CD4-positive, alpha-beta T cell (primary cell): ENCODE data around the gene NKX1-2. TPM values are rescaled to one million over a fixed set of nuclear protein-coding genes. Genes with fewer than 3 reads are reported as not detected.

ENCODE experiments used
- ATAC-seq: fragments of 200-7000 bp; cut with Tn5 transposase; one replicate; pipeline ENCODE4 v1.10.0; 2022; ENCODE audit warnings: mild to moderate bottlenecking; ENCODE audit not compliant: poor library complexity
- CTCF ChIA-PET: fragments of 350-600 bp; sonication (Branson Sonifier 250); formaldehyde crosslinking; loops from one replicate; lab custom pipeline; 2021; ENCODE audit warnings: antibody characterized with exemption, inconsistent platforms; lab: Charles Lee
- POLR2A ChIA-PET: fragments of 350-600 bp; sonication (Branson Sonifier 250); formaldehyde crosslinking; loops from one replicate; lab custom pipeline; 2021; ENCODE audit warnings: antibody characterized with exemption, inconsistent platforms; lab: Charles Lee
- DNase-seq, 14 experiments: peaks; one replicate each; pipeline ENCODE4 v3.0.0-alpha.2; 2013 to 2020; ENCODE audit warnings: mixed read lengths in 2 of 14
- H3K27ac ChIP-seq, 2 donors: one replicate each; pipeline versions ENCODE4 v1.5.1 to v1.7.0; 2013; ENCODE audit warnings: low read length in 2 of 2, low read depth in 1 of 2, mild to moderate bottlenecking in 1 of 2
- H3K27me3 ChIP-seq, 2 experiments: 1 replicate in 1 of 2; 2 replicates in 1 of 2; pipeline versions ENCODE4 v1.6.1 to v1.7.0; 2013; ENCODE audit warnings: low read length in 2 of 2, control low read depth in 1 of 2, mild to moderate bottlenecking in 1 of 2, moderate library complexity in 1 of 2; ENCODE audit not compliant: insufficient read depth in 2 of 2, control insufficient read depth in 1 of 2
- H3K36me3 ChIP-seq: one replicate; pipeline ENCODE4 v1.6.1; 2013; ENCODE audit warnings: low read length, control low read depth; ENCODE audit not compliant: insufficient read depth
- H3K4me1 ChIP-seq: one replicate; pipeline ENCODE4 v1.6.1; 2013; ENCODE audit warnings: low read length, control low read depth; ENCODE audit not compliant: insufficient read depth
- H3K4me3 ChIP-seq: one replicate; pipeline ENCODE4 v1.5.1; 2013; ENCODE audit warnings: mild to moderate bottlenecking, low read length, moderate library complexity
- H3K9me3 ChIP-seq, 2 experiments: 1 replicate in 1 of 2; 2 replicates in 1 of 2; pipeline versions ENCODE4 v1.6.1 to v1.7.0; 2013; ENCODE audit warnings: low read length in 2 of 2, mild to moderate bottlenecking in 2 of 2, control low read depth in 1 of 2, moderate library complexity in 1 of 2; ENCODE audit not compliant: control insufficient read depth in 1 of 2, insufficient read depth in 1 of 2
- H3K27ac Mint-ChIP-seq: one replicate; pipeline ENCODE4 v1.8.0; 2020; ENCODE audit warnings: mixed read lengths
- H3K27me3 Mint-ChIP-seq: one replicate; pipeline ENCODE4 v1.8.0; 2021; ENCODE audit warnings: mixed read lengths
- H3K36me3 Mint-ChIP-seq: one replicate; pipeline ENCODE4 v1.8.0; 2021; ENCODE audit warnings: low read depth, mixed read lengths
- H3K4me1 Mint-ChIP-seq: one replicate; pipeline ENCODE4 v1.8.0; 2021; ENCODE audit warnings: low read depth, mixed read lengths
- H3K4me3 Mint-ChIP-seq: one replicate; pipeline ENCODE4 v1.8.0; 2020; ENCODE audit warnings: mild to moderate bottlenecking, mixed read lengths
- H3K9me3 Mint-ChIP-seq: one replicate; pipeline ENCODE4 v1.8.0; 2020; ENCODE audit warnings: mixed read lengths
- intact Hi-C, 2 experiments: fragments of 100-400 bp; cut with DNase I in 1 of 2; cut with micrococcal nuclease in 1 of 2; formaldehyde crosslinking; loops; one replicate each; pipeline versions ENCODE4 v1.15.1 to v1.9.0; 2023 to 2025; cut with DNase I, micrococcal nuclease
- total RNA-seq, 174 experiments: library from RNA in 2 of 174; stranded (reverse) in 2 of 174; gene quantifications; one replicate each; pipeline ENCODE4 v1.2.3 and lab custom pipeline; 2021 to 2026
- TF ChIP-seq, protein P1 (sequence below): fragments of 200-600 bp; IDR thresholded peaks from one replicate; pipeline ENCODE4 v1.8.0; 2022; ENCODE audit warnings: antibody characterized with exemption, mild to moderate bottlenecking

NKX1-2 gene
- total RNA-seq, 2 experiments from 2014 or later = not detected

- ATAC-seq (no peak), DNase-seq (no peak)
- POLR2A ChIA-PET = no interaction called here
- CTCF ChIA-PET = no interaction called here
- no peaks in the 10 kb centered on the region for H3K27me3 ChIP-seq
- Mint-ChIP-seq H3K27ac (no peak overlapping the region), H3K36me3 (peaks cover 36% of the 10 kb centered on the region), H3K9me3 (no peaks in the 10 kb centered on the region), H3K4me1 (no peaks in the 10 kb centered on the region), H3K4me3 (no peak overlapping the region), H3K27me3 (no peaks in the 10 kb centered on the region)
- TF ChIP-seq, protein P1, sequence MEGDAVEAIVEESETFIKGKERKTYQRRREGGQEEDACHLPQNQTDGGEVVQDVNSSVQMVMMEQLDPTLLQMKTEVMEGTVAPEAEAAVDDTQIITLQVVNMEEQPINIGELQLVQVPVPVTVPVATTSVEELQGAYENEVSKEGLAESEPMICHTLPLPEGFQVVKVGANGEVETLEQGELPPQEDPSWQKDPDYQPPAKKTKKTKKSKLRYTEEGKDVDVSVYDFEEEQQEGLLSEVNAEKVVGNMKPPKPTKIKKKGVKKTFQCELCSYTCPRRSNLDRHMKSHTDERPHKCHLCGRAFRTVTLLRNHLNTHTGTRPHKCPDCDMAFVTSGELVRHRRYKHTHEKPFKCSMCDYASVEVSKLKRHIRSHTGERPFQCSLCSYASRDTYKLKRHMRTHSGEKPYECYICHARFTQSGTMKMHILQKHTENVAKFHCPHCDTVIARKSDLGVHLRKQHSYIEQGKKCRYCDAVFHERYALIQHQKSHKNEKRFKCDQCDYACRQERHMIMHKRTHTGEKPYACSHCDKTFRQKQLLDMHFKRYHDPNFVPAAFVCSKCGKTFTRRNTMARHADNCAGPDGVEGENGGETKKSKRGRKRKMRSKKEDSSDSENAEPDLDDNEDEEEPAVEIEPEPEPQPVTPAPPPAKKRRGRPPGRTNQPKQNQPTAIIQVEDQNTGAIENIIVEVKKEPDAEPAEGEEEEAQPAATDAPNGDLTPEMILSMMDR = no peak
- peaks cover 13% of the 10 kb centered on the region for H3K4me1 ChIP-seq
- peaks cover 9% of the 10 kb centered on the region for H3K36me3 ChIP-seq
- no peaks in the 10 kb centered on the region for H3K9me3 ChIP-seq
- H3K27ac ChIP-seq = no peak overlapping the region
- no peak overlapping the region for H3K4me3 ChIP-seq
- intact Hi-C loops = no loop called here
Measured at GRCh38 chr10:124495162-124495561, 45.3 kb upstream of the NKX1-2 start.

DNA sequence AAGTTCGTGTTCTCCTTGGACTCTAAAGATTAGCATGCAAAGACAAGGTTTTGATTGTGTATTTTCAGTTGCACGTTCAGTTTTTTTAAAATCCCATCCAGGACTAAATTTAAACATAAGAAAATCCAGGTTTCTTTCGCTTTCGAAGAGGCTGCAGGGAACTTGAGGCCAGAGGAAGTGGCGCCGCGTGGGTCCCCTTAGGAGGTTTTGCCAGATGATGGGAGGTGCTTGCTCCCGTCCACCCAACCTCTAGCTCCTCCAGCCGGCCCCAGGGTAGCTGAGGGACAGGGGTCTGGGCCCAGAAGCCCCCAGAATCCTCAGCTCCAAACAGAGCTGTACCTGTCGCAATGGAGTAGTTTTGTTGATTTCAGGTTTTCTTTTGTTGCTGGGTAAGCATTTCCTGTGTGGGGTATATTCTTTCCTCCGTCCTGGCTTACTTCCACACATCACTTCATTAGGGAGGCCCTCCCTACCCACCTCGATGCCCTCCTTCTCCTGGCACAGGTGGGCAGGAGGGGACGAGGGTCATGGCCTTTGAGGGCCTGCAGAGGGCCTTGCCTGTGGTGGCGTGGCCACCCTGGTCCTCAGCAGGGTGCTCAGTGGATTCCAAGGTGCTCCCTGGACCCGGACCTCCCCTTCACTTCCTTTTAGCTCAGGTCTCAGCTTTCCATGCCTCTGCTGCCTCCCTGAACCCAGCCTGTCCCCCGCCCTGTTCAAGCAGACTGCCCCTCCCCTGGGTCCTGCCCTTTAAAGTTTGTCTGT, 44.4 kb upstream of the NKX1-2 start:
- intact Hi-C loops = no loop called here
- H3K27me3 ChIP-seq = no peaks in the 10 kb centered on the region
- no peak for ATAC-seq
- Mint-ChIP-seq H3K4me3 (peak overlapping the region; percentile 7), H3K4me1 (no peaks in the 10 kb centered on the region), H3K9me3 (no peaks in the 10 kb centered on the region), H3K36me3 (peaks cover 32% of the 10 kb centered on the region), H3K27me3 (no peaks in the 10 kb centered on the region), H3K27ac (no peak overlapping the region)
- ChIA-PET CTCF (no interaction called here), POLR2A (no interaction called here)
- peak in 2 of 14 experiments; percentile 13 to 14 for DNase-seq
- peaks cover 5% of the 10 kb centered on the region for H3K36me3 ChIP-seq
- H3K9me3 ChIP-seq = no peaks in the 10 kb centered on the region
- TF ChIP-seq, protein P1 = no peak
- H3K4me3 ChIP-seq = peak overlapping the region; percentile 6
- H3K27ac ChIP-seq = no peak overlapping the region
- H3K4me1 ChIP-seq = peaks cover 13% of the 10 kb centered on the region

- no peak for ATAC-seq
- intact Hi-C loops = no loop called here
- TF ChIP-seq, protein P1 = no peak
- peaks cover 13% of the 10 kb centered on the region for H3K4me1 ChIP-seq
- Mint-ChIP-seq H3K9me3 (no peaks in the 10 kb centered on the region), H3K4me3 (no peak overlapping the region), H3K27ac (no peak overlapping the region), H3K27me3 (no peaks in the 10 kb centered on the region), H3K4me1 (no peaks in the 10 kb centered on the region), H3K36me3 (peaks cover 38% of the 10 kb centered on the region)
- peak in 2 of 14 experiments; percentile 16 to 33 for DNase-seq
- H3K36me3 ChIP-seq = peaks cover 10% of the 10 kb centered on the region
- H3K4me3 ChIP-seq = no peak overlapping the region
- H3K9me3 ChIP-seq = no peaks in the 10 kb centered on the region
- ChIA-PET CTCF (no interaction called here), POLR2A (no interaction called here)
- H3K27me3 ChIP-seq = no peaks in the 10 kb centered on the region
- no peak overlapping the region for H3K27ac ChIP-seq
Measured at GRCh38 chr10:124493214-124493882, 43.5 kb upstream of the NKX1-2 start.
